Measurements from ENCODE around the gene BATF3.
"Not testable (repeated sequence)": the region's sequence is repeated elsewhere in the genome, so short reads cannot be mapped to it uniquely, and the experiment has no call there.

Gene BATF3

DNA sequence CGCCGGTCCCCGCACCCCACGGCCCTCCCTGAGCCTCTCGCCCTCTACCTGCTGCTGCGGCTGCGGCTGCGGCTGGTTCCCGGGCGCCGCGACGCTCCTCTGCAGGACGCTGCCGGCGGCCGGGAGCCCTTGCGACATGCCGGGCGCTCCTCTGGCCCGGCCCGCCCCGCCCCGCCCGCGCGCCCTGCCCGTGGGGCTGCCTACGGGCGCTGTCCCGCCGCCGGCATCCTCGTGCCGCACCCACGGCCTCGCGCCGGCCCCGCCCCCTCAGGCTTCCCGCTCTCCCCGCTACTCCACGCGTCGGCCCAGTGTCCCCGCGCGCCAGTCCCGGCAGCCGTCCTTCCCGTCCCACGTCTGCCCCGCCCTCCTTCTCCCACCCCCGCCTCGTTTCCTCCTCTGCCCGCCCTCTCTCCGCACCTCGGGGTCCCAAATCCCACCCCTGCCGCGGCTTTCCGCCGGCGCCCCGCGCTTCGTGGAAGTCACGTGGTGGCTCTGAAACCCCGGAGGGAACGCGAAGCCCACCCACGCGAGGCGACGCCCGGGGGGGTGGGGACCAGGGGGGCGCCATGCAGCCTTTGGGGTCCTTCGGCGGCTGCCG is at the start of gene BATF3:
TSS of gene BATF3 (minus strand) at position 216 of the 598 bp plus-strand sequence. CDS start at position 138, 78 bp downstream.
- no peak for DNase-seq

DNA sequence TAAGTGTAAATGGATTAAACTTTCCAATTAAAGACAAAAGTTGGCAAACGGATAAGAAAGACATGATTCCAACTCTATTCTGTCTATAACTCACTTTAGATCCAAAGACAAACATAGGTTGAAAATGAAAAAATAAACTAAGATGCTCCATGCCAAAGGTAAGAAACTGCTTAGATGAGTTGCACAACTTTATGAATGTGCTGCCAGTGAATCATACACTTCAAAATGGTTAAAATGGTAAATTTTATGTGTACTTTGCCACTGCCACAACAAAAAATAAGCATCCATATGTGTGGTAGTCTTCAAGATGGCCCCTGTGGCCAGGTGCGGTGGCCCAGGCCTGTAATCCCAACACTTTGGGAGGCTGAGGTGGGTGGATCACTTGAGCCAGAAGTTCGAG is 46.9 kb upstream of the BATF3 start:
- no peak for DNase-seq

DNA sequence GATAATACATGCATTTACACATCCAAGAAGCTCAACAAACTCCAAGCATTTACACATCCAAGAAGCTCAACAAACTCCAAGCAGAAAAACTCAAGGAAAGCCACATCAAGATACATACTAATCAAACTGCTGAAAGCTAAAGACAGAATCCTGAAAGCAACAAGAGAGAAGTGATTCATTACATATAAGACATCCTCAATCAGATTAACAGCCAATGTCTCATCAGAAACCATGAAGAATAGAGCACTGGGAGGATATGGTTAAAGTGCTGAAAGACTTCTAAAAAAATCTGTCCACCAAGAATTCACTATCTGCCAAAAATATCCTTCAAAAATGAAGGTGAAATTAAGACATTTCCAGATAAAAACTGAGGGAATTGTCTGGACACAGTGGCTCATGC is 45.7 kb upstream of the BATF3 start:
- no peak for DNase-seq

DNA sequence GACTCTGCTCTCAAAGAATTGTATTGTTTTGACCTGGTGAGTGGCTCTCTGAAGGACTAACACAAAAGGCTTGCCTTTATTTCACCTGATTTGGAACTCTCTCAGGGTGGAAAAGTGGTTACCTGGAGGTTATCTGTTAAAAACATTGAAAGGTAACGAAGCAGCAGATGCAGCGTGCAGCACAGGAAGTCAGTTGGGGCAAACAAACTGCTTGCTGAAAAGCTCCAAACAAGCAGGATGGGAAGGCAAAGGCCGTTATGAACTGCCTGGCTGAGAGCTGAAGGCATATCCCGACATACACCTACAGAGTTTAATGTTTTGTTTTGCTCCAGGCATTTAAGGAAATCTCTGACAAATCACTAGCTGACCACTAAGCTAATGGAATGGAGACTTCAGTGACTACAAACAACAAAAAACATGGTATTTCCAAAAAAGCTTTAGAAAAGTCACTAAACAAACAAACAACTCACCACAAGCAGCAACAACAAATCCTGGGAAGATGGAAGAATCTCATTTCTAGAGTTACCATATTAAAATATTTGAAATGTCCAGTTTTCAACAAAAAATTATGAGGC is 44.3 kb upstream of the BATF3 start:
- no peak for DNase-seq

DNA sequence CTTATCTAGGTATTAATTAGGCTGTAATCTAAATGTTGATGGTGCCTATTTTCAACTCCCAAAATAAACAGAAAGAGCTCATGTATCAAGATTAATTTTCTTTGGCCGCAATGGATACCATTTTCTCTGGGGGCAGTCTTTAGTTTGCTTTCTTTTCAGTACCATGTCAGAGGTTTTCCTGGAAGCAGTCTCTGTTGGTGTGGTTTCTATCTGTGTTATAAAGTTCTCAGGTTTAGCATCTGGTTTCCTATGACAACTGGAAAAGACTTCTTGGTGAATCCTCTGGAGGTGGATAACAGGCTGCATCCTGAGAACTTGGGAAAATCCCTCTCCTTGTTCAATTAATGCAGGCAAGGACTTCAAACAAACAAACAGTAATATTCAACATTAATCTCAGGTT is 38.7 kb upstream of the BATF3 start:
- DNase-seq, result no peak

DNA sequence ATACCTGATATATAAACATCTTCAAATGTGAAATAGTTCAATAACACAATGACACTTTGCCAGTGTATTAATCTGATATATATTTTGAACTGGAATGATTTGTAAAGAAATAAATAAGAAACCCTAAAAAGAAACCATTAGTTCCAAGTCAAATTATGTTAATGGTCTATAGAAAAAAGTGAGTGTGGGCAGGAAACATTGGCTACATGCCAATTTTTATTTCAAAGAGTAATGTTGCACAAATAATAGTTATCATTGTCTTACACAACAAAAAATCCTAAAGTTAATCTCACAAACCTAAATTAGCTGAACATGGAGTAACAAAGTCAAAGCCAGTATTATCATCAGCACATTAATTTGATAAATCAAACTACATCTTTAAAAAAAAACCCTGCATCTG is 37.9 kb upstream of the BATF3 start:
- DNase-seq, result no peak

DNA sequence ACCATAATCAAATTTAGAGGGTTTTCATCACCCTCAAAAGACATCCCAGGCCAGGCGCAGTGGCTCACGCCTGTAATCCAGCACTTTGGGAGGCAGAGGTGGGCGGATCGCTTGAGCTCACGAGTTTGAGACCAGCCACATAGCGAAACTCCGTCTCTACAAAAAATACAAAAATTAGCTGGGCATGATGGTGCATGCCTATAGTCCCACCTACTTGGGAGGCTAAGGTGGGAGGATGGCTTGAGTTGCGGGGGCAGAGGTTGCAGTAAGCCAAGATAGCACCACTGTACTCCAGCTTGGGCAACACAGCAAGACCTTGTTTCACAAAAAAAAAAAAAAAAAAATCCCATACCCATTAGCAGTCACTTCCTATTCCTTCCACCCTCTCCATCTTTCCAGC is 33.5 kb upstream of the BATF3 start:
- DNase-seq, result no peak

DNA sequence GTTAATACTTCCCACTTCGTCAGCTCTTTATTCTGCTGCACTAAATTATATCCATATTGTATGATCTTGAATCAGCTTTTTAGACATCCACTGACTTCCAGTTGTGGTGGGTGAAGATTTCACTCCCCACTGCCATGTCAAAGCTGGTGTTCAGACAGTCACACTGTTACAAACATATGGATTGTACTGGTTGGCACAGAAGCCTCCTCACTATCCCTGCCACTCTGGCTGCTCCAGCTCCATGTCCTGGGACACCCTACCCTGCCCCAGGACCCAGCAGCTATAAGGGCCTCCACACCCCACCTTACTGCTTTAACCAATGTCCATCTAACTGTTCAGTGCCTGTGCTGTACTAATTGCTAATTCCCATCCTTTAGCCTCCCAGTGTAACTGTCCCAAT is 32.0 kb upstream of the BATF3 start:
- no peak for DNase-seq

GRCh38 chr1:212728606-212729005 is 29.0 kb upstream of the BATF3 start:
- DNase-seq, result no peak

- no peak for DNase-seq
Measured at GRCh38 chr1:212727386-212728181, 27.9 kb upstream of the BATF3 start.

DNA sequence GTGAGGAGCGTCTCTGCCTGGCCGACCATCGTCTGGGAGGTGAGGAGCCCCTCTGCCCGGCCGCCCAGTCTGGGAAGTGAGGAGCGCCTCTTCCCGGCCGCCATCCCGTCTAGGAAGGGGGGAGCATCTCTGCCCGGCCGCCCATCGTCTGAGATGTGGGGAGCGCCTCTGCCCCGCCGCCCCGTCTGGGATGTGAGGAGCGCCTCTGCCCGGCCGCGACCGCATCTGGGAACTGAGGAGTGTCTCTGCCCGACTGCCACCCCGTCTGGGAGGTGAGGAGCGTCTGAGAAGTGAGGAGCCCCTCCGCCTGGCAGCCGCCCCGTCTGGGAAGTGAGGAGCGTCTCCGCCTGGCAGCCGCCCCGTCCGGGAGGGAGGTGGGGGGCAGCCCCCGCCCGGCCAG is 25.0 kb upstream of the BATF3 start:
- DNase-seq, result not testable (repeated sequence)

DNA sequence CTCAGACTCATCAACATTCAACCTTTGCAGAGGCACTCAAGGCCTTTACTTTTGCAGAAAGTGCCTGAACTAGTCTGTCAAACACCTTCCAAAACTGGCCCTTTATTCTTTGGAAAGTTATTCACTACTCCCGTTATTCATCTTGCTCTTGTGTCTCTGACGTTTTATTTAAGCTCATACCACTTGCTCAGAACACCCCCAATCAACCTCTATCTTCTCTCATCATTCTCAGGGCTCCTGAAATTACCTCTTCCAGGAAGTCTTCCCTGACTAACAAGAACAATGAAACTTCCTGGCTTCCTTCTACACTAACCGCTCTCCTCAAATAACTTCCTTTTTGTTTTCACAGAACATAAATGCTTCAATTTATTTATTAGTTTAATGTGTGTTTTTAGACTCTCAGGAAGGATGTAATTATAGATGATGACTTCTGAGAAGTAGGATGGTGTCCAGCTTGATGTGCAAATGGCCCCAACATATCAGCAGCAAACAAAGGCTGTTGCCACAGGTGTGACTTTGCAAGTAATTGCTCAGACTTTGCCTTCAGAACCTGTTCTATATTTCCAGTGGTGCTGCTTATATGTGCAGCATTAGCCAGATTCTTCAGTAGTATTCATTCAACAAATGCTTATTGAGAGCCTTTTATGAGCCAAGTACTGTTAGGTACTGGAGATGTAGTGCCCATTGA is 22.8 kb upstream of the BATF3 start:
- no peak for DNase-seq

GRCh38 chr1:212721388-212722247 is 22.0 kb upstream of the BATF3 start:
- DNase-seq, result no peak

- no peak for DNase-seq
Measured at GRCh38 chr1:212719633-212720032, 20.0 kb upstream of the BATF3 start.

DNA sequence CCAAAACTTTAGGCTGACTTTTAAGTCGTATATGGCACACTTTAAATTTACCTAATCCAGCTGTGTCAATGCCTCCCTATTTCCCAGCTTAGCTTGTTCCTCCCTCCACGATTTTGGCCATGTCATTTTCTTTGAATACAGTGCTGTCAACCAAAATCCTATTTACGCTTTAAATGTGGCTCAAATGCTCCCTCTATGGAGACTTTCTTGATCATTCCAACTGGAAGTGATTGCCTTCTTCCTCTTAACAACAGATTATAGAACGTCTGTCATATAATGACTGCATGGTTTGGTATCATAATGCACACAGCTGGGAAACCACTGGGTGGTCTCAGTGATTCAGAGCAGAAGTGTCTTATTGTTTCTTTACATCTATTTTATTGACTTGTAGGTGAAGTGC is 18.9 kb upstream of the BATF3 start:
- no peak for DNase-seq

- DNase-seq, result no peak
Measured at GRCh38 chr1:212716161-212716560, 16.5 kb upstream of the BATF3 start.

DNA sequence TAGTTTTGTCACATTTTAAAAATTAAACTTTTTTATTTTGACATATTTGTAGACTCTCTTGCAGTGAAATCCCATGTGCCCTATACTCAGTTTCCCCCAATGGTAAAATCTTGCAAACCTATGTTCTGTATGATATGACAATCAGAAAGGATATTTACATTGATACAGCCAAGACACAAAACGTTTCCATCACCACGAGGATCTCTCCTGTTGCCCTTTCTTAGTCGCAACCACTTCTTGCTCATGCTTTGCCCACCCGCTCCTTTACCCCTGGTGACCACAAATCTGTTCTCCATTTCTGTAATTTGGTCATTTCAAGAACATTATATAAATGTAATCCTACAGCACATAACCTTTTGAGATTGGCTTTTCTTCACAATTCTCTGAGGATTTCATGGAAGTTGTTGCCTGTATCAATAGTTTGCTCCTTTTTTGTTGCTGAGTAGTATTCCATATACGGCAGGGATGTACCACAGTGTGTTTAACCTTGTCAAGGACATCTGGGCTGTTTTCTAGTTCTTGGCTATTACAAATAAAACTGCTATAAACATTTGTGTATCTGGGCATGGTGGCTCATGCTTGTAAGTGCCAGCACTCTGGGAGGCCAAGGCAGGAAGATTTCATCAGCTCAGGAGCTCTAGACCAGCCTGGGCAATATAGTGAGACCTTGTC is 14.0 kb upstream of the BATF3 start:
- DNase-seq, result no peak

DNA sequence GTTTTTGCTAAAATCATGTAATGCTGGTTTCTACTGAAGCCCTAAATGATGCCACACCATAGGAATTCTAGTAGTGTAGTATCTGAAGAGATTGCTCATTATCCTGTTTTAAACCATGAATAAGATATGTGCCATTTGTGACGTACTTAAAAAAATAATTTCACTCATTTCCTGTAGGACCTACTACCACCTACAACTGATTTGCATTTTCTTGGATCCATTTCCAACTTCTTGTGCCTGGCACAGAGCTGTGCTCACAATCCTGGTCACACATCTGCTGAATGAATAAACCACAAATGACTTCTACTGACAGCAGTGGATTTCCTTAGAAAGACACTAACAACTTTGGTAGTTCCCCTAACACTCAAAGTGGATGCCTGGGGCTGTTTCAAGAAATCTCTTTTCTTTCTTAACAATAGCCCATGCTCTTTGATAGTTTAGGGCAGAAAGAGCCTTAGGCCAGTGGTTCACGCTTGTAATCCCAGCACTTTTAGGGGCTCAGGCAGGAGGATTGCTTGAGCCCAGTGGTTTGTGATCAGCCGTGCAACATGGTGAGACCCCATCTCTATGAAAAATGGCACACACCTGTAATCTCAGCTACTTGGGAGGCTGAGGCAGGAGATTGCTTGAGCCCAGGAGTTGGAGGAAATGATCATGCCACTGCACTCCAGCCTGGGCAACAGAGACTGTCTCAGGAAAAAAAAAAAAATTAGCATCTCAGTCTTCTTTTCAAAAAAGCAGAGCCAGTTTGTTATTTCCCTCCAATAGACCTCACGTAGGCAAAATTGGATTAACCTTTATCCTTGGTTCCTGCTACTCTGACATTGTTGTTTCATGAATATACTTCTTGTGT is 13.0 kb upstream of the BATF3 start:
- DNase-seq, result no peak

- not testable (repeated sequence) for DNase-seq
Measured at GRCh38 chr1:212711974-212712373, 12.3 kb upstream of the BATF3 start.

GRCh38 chr1:212710566-212710965 is 10.9 kb upstream of the BATF3 start:
- no peak for DNase-seq

GRCh38 chr1:212703991-212704564 is 4.4 kb upstream of the BATF3 start:
- no peak for DNase-seq
